ENCODE results near the gene RRN3. TPM values are rescaled to one million over a fixed set of nuclear protein-coding genes. Genes with fewer than 3 reads are reported as not detected.
"Not testable (repeated sequence)": the region's sequence is repeated elsewhere in the genome, so short reads cannot be mapped to it uniquely, and the experiment has no call there.

RRN3 gene
- total RNA-seq, 1 donor from 2014 or later = 24.4 TPM

DNA sequence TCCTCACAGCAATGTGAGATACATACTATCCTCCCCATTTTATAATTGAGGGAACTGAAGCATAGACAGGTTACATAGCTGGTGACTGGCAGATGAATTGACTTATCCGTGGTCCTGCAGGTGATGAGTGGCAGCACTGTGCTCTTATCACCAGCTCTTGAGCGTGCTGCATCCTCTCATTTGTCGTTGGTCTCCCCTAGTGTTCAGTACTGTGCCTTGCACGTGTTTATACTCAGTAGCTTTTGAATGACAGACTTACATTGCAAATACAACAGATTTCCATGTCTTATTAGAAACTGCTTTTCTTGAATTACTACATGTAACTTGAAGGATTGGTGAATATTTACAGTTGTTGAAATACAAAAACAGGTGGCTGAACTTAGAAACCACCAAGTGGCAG, 71.9 kb downstream of the RRN3 start:
- peaks cover 25% of the 10 kb centered on the region for H3K4me1 ChIP-seq
- H3K27ac ChIP-seq (replicated peaks); H3K4me3 ChIP-seq; intact Hi-C loops (cut with micrococcal nuclease); H3K9me3 ChIP-seq (replicated peaks); H3K27me3 ChIP-seq (ENCODE audit: low read depth); DNase-seq: not testable (repeated sequence)
- peak; percentile 58 for TF ChIP-seq CTCF (IDR thresholded peaks at IDR 0.05; ENCODE audit: borderline replicate concordance)
- H3K36me3 ChIP-seq = peaks cover 72% of the 10 kb centered on the region

DNA sequence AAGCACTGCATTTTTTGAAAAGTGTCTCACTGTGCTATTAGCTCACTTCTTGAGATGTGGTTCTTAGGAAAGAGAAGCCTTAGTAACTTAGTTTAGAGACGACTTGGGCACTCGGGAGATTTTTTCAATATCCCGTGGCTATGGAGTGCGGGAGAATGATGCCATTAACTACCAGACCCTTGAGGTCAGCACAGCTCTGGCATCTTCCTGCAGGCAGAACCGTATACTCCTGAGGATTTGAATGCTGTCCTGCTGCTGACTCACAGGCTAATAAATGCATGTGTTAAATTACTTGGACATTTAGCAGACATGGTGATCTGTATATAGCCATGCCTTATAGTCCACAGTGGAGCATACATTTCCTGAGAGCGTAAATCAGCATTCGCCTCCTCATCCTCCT, 72.6 kb downstream of the RRN3 start:
- intact Hi-C loops (cut with micrococcal nuclease); H3K27ac ChIP-seq (replicated peaks); H3K4me3 ChIP-seq; H3K9me3 ChIP-seq (replicated peaks); DNase-seq; H3K27me3 ChIP-seq (ENCODE audit: low read depth): not testable (repeated sequence)
- H3K36me3 ChIP-seq = peaks cover 69% of the 10 kb centered on the region
- H3K4me1 ChIP-seq = peaks cover 32% of the 10 kb centered on the region

DNA sequence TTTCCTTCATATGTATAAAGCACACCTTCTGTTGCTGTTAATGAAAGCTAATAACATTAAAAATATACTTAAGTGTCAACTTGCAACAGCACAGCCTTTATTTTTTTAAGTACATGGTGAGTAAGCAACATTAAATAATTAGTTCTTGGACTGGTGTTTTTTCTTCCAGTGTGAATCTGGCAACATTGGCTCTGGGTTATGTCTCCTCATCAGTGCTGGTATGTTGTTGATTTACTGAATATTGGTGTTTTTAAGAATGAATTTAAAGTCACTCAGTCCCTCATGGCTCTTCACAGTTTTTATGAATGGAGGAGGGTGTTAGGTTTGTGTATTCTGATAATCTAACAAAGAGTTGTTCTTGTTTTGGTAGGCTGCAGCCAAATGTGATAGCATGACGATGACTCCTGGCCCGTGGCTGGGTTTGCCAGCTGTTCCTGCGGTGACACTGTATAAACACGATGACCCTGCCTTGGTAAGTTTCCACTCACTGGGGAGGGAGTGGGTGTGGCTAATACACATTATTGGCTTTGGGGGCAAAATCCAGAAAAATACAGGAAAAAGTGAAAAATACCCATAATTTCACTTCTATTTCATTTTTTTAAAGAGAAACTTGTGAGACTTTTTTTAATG, 77.0 kb downstream of the RRN3 start:
- Histone ChIP-seq H3K4me1 (peaks cover 47% of the 10 kb centered on the region), H3K27ac (replicated peaks) (peak overlapping the region; percentile 55), H3K36me3 (peaks cover 50% of the 10 kb centered on the region)
- H3K4me3 ChIP-seq; H3K27me3 ChIP-seq (ENCODE audit: low read depth); intact Hi-C loops (cut with micrococcal nuclease); H3K9me3 ChIP-seq (replicated peaks): not testable (repeated sequence)
- DNase-seq = peak; percentile 56

DNA sequence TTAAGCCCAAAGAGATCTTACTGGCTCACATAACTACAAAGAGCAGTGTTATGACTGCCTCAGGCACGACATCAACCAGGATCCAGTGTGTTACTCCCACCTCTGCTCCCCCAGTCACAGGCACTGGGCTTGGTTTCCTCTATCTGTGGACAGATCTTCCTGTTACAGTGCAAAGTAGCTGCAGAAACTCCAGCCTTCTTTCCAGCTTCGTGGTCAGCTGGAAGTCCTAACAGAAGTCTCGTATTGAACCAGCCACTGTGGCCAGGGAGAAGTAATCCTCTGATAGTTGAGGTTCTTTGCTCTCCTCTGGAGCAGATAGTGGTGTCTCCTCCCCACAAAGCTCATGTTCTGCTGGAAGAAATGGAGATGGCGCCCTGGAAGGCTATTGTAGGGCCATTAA, 77.7 kb downstream of the RRN3 start:
- H3K27me3 ChIP-seq (ENCODE audit: low read depth); DNase-seq; H3K9me3 ChIP-seq (replicated peaks); H3K4me3 ChIP-seq; intact Hi-C loops (cut with micrococcal nuclease): not testable (repeated sequence)
- H3K4me1 ChIP-seq = peaks cover 40% of the 10 kb centered on the region
- H3K27ac ChIP-seq (replicated peaks) = peak overlapping the region; percentile 55
- peaks cover 49% of the 10 kb centered on the region for H3K36me3 ChIP-seq

GRCh38 chr16:15015671-15016070, 78.4 kb downstream of the RRN3 start:
- peaks cover 40% of the 10 kb centered on the region for H3K4me1 ChIP-seq
- intact Hi-C loops (cut with micrococcal nuclease); H3K27me3 ChIP-seq (ENCODE audit: low read depth); H3K9me3 ChIP-seq (replicated peaks); DNase-seq; H3K4me3 ChIP-seq: not testable (repeated sequence)
- peaks cover 54% of the 10 kb centered on the region for H3K36me3 ChIP-seq
- peak overlapping the region; percentile 55 for H3K27ac ChIP-seq (replicated peaks)

GRCh38 chr16:15012941-15013340, 81.1 kb downstream of the RRN3 start:
- H3K36me3 ChIP-seq = peaks cover 57% of the 10 kb centered on the region
- intact Hi-C loops (cut with micrococcal nuclease) = not testable (repeated sequence)

More at GRCh38 chr16:15012941-15013340, 81.1 kb downstream of the RRN3 start:
- not testable (repeated sequence) for H3K4me3 ChIP-seq; H3K9me3 ChIP-seq (replicated peaks); H3K27ac ChIP-seq (replicated peaks); DNase-seq; H3K27me3 ChIP-seq (ENCODE audit: low read depth)
- peaks cover 40% of the 10 kb centered on the region for H3K4me1 ChIP-seq

Small RNA genes lying within 50 kb of the gene (microRNA-seq; reads per million reads assigned to microRNA genes)
- gene MIR1972-1 (not detected), gene MIR6511B2 (not detected)

Other genes starting within 250 kb of the RRN3 start
- gene NPIPA1, start 156.8 kb downstream of the RRN3 start, total RNA-seq = 49.2 TPM
- gene PDXDC1, start 119.2 kb downstream of the RRN3 start, total RNA-seq = 71.4 TPM
- 17.9 TPM for gene NTAN1, start 38.2 kb downstream of the RRN3 start, total RNA-seq

Measured in left ventricle myocardium inferior (tissue), 1 donor.